Right cardiac atrium (tissue), 5 donors: Measurements from ENCODE around the gene SLC4A2. TPM values are rescaled to one million over a fixed set of nuclear protein-coding genes. Genes with fewer than 3 reads are reported as not detected.
A peak's percentile ranks its signal among the peaks of the same experiment; 100 is the strongest.
"Not testable (repeated sequence)": the region's sequence is repeated elsewhere in the genome, so short reads cannot be mapped to it uniquely, and the experiment has no call there.

Experiments used
- ATAC-seq, 2 donors: fragments of 200-7000 bp; cut with Tn5 transposase; one replicate each; pipeline versions ENCODE4 v1.8.0 to v1.9.1; 2020; ENCODE audit warnings: moderate library complexity in 2 of 2, mild to moderate bottlenecking in 1 of 2
- DNase-seq, 3 donors: peaks; one replicate each; pipeline ENCODE4 v3.0.0-alpha.2; 2020
- H3K27ac ChIP-seq: one replicate; pipeline ENCODE4 v1.5.1; 2013; ENCODE audit warnings: mild to moderate bottlenecking, low read length, control low read depth, moderate library complexity
- H3K27me3 ChIP-seq: one replicate; pipeline ENCODE4 v1.6.1; 2013; ENCODE audit not compliant: control insufficient read depth, insufficient read depth
- H3K4me1 ChIP-seq: one replicate; pipeline ENCODE4 v1.6.1; 2013; ENCODE audit warnings: low read length; ENCODE audit not compliant: control insufficient read depth, insufficient read depth
- H3K4me3 ChIP-seq: one replicate; pipeline ENCODE4 v1.5.1; 2013; ENCODE audit warnings: low read length, control low read depth
- H3K9me3 ChIP-seq: one replicate; pipeline ENCODE4 v1.6.1; 2013; ENCODE audit warnings: low read length; ENCODE audit not compliant: control insufficient read depth
- WGBS: extraction: QIAGEN DNeasy Blood & Tissue Kit; methylation state at CpG from one replicate; pipeline ENCODE4 v1.1.7; 2013; 5-methylcytosine and 5-hydroxymethylcytosine counted together
- intact Hi-C, 4 donors: fragments of 100-400 bp; cut with DNase I; formaldehyde crosslinking; loops; one replicate each; pipeline versions ENCODE4 v1.11.0 to v1.14.0; 2022 to 2023
- polyA plus RNA-seq: library from polyadenylated mRNA; stranded (reverse); fragments of 200-250 nt; gene quantifications from one replicate; pipeline ENCODE4 v1.2.3, GENCODE V29; 2013
- total RNA-seq, 4 donors: library from RNA; stranded (reverse); fragmentation: NEBNext Ultra II Directional; extraction: Animal tissue kit (Norgen Biotek cat#: 25700); gene quantifications; one replicate each; pipeline ENCODE4 v1.2.1, GENCODE V29; 2021
- donor health status: healthy with polysubstance abuse.
- donor health status: DM: no; HTN: yes; CAD: no.
- donor health status: DM: no; HTN: no; CAD: no.
- donor health status: DM: no; HTN: yes; CAD: no; lungs with severe emphysema.
- donor health status: DM: yes; HTN: yes; CAD: no.

SLC4A2 gene
- total and polyA plus RNA-seq, 5 donors = 61.7 to 120 (median 86.5) TPM

DNA sequence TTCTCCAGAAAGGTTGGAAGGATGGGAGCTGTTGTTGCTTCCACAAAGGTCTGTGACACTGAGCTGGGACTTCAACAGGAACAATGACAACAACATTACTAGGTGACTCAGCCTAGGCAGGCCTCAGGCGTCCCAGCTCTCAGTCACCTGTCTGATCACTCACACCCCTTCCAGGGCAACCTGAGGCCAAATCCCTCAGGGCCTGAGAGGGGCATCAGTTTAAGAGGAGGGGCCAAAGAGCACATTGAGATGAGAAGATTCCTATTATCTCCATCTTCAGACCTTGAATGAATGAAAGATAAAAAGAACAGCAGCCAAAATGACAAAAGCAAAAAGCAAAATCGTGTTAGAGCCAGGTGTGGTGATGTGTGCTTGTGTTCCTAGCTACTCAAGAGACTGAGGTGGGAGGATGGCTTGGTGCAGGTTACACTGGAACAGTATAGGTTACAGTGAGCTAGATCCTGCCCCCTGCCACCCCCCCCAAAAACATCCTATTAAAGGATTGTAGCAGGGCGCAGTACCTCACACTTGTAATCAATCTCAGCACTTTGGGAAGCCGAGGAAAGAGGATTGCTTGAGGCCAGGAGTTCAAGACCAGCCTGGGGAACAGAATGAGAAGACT lies 34.8 kb upstream of the SLC4A2 start, which contains the start of gene ATG9B:
Gene ATG9B, minus strand, starts transcription at position 60 of the 622 bp plus-strand sequence. CDS start 71 bp downstream, outside the sequence.
- Histone ChIP-seq H3K4me3 (no peak within 1 kb of the TSS), H3K27ac (no peak within 1 kb of the TSS), H3K27me3 (no peaks in the 10 kb centered on the region), H3K4me1 (no peaks in the 10 kb centered on the region), H3K9me3 (no peaks in the 10 kb centered on the region)
- no peak for ATAC-seq
- no peak for DNase-seq
- WGBS = 81% methylated on average over 4 of the region's 4 CpGs
- intact Hi-C loops = loop anchor here in 2 of 4 donors (10.0 kb wide), 2 partner anchors 60 to 90 kb away; partner anchors contain the start of genes AGAP3 (in 1 of the 2), FASTK (in 1 of the 2) and TMUB1 (in 1 of the 2)

GRCh38 chr7:151025924-151026671 lies 33.3 kb upstream of the SLC4A2 start:
- intact Hi-C loops = loop anchor here in 2 of 4 donors (10.0 kb wide), 2 partner anchors 59 to 89 kb away; partner anchors contain the start of genes AGAP3 (in 1 of the 2), FASTK (in 1 of the 2) and TMUB1 (in 1 of the 2)
- Histone ChIP-seq H3K4me1 (no peaks in the 10 kb centered on the region), H3K27ac (no peak overlapping the region), H3K4me3 (no peak overlapping the region), H3K27me3 (no peaks in the 10 kb centered on the region), H3K9me3 (no peaks in the 10 kb centered on the region)
- WGBS = 90% methylated on average over 4 of the region's 4 CpGs
- DNase-seq = no peak
- no peak for ATAC-seq

GRCh38 chr7:151026771-151027727 lies 32.3 kb upstream of the SLC4A2 start:
- not testable (repeated sequence) for ATAC-seq, H3K27ac ChIP-seq, H3K27me3 ChIP-seq, H3K4me1 ChIP-seq, H3K4me3 ChIP-seq, H3K9me3 ChIP-seq
- intact Hi-C loops = loop anchor here in 2 of 4 donors (10.0 kb wide), 2 partner anchors 58 to 88 kb away; partner anchors contain the start of genes AGAP3 (in 1 of the 2), FASTK (in 1 of the 2) and TMUB1 (in 1 of the 2)
- 37% methylated on average over 19 of the region's 19 CpGs for WGBS
- DNase-seq = peak in 1 of 3 donors; percentile 36

- peak overlapping the region; percentile 80 for H3K4me3 ChIP-seq
- not testable (repeated sequence) for ATAC-seq, H3K27me3 ChIP-seq, DNase-seq, H3K9me3 ChIP-seq, H3K4me1 ChIP-seq, H3K27ac ChIP-seq
- 4% methylated on average over 16 of the region's 16 CpGs for WGBS
- intact Hi-C loops = loop anchor here in 2 of 4 donors (10.0 kb wide), 2 partner anchors 57 to 87 kb away; partner anchors contain the start of genes AGAP3 (in 1 of the 2), FASTK (in 1 of the 2) and TMUB1 (in 1 of the 2)
Observed at GRCh38 chr7:151027728-151028130, 31.7 kb upstream of the SLC4A2 start.

DNA sequence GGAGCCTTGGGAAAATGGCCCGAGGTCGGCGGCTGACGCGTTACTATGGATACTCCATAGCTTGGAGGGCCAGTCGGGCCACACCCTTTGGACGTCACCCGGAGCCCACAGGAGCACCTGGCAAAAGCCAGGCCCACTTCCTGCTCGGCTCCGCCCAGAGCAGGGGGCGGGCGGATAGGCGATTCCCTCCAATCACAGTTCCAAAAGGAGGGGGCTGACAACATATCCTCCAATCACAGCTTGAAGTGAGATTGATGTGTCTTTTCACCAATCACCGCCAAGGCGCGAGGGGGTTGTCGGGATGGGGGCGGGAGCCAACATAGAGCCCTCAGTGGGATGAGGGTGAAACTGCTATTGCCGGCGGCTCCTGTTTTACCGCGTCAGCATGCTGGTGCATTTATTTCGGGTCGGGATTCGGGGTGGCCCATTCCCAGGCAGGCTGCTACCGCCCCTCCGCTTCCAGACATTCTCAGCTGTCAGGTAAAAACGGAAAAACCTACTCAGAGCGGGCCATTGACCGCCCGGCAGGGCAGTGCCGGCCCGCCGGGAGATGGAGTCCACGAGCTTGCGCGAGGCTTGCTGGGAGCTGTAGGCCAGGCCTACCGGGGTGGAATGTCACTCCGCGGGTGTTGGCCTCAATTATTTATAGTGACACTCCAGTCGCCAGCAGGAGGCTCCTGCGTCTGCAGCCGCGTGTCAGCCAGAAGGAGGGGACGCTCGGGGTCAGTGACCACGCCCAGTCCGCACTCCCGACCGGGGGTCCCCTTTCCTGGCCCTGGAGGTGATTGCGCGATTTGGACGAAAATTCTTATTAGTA lies 31.1 kb upstream of the SLC4A2 start, which contains the start of gene ABCB8:
Gene ABCB8, plus strand, starts transcription at position 320 of the 817 bp plus-strand sequence. Its CDS starts 66 bp downstream, at position 386.
- WGBS = under 1% methylated on average over 53 of the region's 53 CpGs
- H3K9me3 ChIP-seq = no peaks in the 10 kb centered on the region
- intact Hi-C loops = loop anchor here in 2 of 4 donors (10.0 kb wide), 2 partner anchors 56 to 86 kb away; partner anchors contain the start of genes AGAP3 (in 1 of the 2), FASTK (in 1 of the 2) and TMUB1 (in 1 of the 2)

DNA sequence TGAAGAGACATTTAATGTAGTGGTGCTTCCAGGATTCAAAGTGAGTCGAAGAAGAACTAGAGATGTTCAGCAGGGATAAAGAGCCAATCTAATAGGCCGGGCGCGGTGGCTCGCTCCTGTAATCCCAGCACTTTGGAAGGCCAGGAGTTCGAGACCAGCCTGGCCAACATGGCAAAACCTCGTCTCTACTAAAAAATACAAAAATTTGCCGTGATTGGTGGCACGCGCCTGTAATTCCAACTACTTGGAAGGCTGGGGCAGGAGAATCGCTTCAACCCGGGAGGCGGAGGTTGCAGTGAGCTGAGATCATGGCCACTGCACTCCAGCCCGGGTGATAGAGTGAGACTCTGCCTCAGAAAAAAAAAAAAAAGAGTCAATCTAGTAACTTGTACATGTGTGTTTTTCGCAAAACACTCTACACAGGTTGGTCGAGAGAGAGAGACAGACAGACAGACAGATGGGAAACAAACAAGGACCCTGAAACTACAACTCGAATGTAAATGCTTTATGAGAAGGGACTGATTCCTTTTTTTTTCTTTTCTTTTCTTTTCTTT lies 30.4 kb upstream of the SLC4A2 start:
- Histone ChIP-seq H3K4me3 (peak overlapping the region; percentile 80), H3K4me1 (no peaks in the 10 kb centered on the region), H3K27ac (peak overlapping the region; percentile 80), H3K9me3 (no peaks in the 10 kb centered on the region), H3K27me3 (no peaks in the 10 kb centered on the region)
- intact Hi-C loops = loop anchor here in 2 of 4 donors (10.0 kb wide), 2 partner anchors 56 to 86 kb away; partner anchors contain the start of genes AGAP3 (in 1 of the 2), FASTK (in 1 of the 2) and TMUB1 (in 1 of the 2)
- WGBS = 51% methylated on average over 17 of the region's 17 CpGs
- DNase-seq (no peak), ATAC-seq (no peak)

More for the DNA sequence above, 31.1 kb upstream of the SLC4A2 start, which contains the start of gene ABCB8:
- peak; percentile 97 to 99 (median 98) for DNase-seq
- ATAC-seq = peak; percentile 97 to 98
- Histone ChIP-seq H3K4me3 (peak within 1 kb of the TSS; percentile 80), H3K4me1 (no peaks in the 10 kb centered on the region), H3K27ac (peak within 1 kb of the TSS; percentile 80), H3K27me3 (no peaks in the 10 kb centered on the region)

- DNase-seq (no peak), ATAC-seq (no peak)
- no peaks in the 10 kb centered on the region for H3K4me1 ChIP-seq
- intact Hi-C loops = no loop called here
- H3K9me3 ChIP-seq = no peaks in the 10 kb centered on the region
- no peak overlapping the region for H3K4me3 ChIP-seq
- 87% methylated on average over 4 of the region's 4 CpGs for WGBS
- no peak overlapping the region for H3K27ac ChIP-seq
- no peaks in the 10 kb centered on the region for H3K27me3 ChIP-seq
Observed at GRCh38 chr7:151031011-151031410, 28.4 kb upstream of the SLC4A2 start.

GRCh38 chr7:151032936-151033863 lies 26.2 kb upstream of the SLC4A2 start:
- WGBS = 87% methylated on average over 17 of the region's 17 CpGs
- no peak for DNase-seq
- intact Hi-C loops = no loop called here

More at GRCh38 chr7:151032936-151033863, 26.2 kb upstream of the SLC4A2 start:
- Histone ChIP-seq H3K27me3 (no peaks in the 10 kb centered on the region), H3K27ac (no peak overlapping the region), H3K4me3 (no peak overlapping the region), H3K4me1 (no peaks in the 10 kb centered on the region), H3K9me3 (no peaks in the 10 kb centered on the region)
- no peak for ATAC-seq
